Hepatocyte (in vitro differentiated cells): Measurements from ENCODE around the gene PCDHA4. TPM values are rescaled to one million over a fixed set of nuclear protein-coding genes. Genes with fewer than 3 reads are reported as not detected.
A peak's percentile ranks its signal among the peaks of the same experiment; 100 is the strongest.
"Not testable (repeated sequence)": the region's sequence is repeated elsewhere in the genome, so short reads cannot be mapped to it uniquely, and the experiment has no call there.

ENCODE experiments used
- DNase-seq: peaks from one replicate; pipeline ENCODE4 v3.0.0-alpha.2; 2016; ENCODE audit warnings: low spot score
- H2AFZ ChIP-seq: fragments of 200-600 bp; sonication (generic); 2 replicates; pipeline ENCODE4 v1.6.0; 2016; ENCODE audit warnings: antibody characterized with exemption, mild to moderate bottlenecking
- H3K27ac ChIP-seq: fragments of 200-600 bp; sonication (generic); 2 replicates; pipeline ENCODE4 v1.5.1; 2016; ENCODE audit warnings: mild to moderate bottlenecking
- H3K27me3 ChIP-seq: fragments of 200-600 bp; sonication (generic); 2 replicates; pipeline ENCODE4 v1.6.1; 2016
- H3K36me3 ChIP-seq: fragments of 200-600 bp; sonication (generic); replicated peaks from 2 replicates; pipeline ENCODE4 v1.5.1; 2016; ENCODE audit warnings: low read depth; ENCODE audit not compliant: insufficient read depth
- H3K4me1 ChIP-seq: fragments of 200-600 bp; sonication (generic); 2 replicates; pipeline ENCODE4 v1.5.1; 2016; ENCODE audit warnings: mild to moderate bottlenecking, moderate library complexity; ENCODE audit not compliant: insufficient read depth
- H3K4me2 ChIP-seq: fragments of 200-600 bp; sonication (generic); 2 replicates; pipeline ENCODE4 v1.6.0; 2016
- H3K4me3 ChIP-seq: fragments of 200-600 bp; sonication (generic); 2 replicates; pipeline ENCODE4 v1.5.1; 2016; ENCODE audit warnings: mild to moderate bottlenecking
- H3K79me2 ChIP-seq: fragments of 200-600 bp; sonication (generic); 2 replicates; pipeline ENCODE4 v1.6.0; 2017; ENCODE audit warnings: mild to moderate bottlenecking
- H3K9me2 ChIP-seq: fragments of 200-600 bp; sonication (generic); replicated peaks from 2 replicates; pipeline ENCODE4 v1.6.0; 2017; ENCODE audit warnings: mild to moderate bottlenecking; ENCODE audit not compliant: insufficient read depth
- H3K9me3 ChIP-seq: fragments of 200-600 bp; sonication (generic); 2 replicates; pipeline ENCODE4 v1.5.1; 2016; ENCODE audit warnings: low read depth, mild to moderate bottlenecking
- H4K20me1 ChIP-seq: fragments of 200-600 bp; sonication (generic); 2 replicates; pipeline ENCODE4 v1.6.0; 2016; ENCODE audit warnings: mild to moderate bottlenecking; ENCODE audit not compliant: insufficient read depth, poor library complexity, severe bottlenecking
- CTCF ChIP-seq: fragments of 200-600 bp; sonication (generic); IDR thresholded peaks from 2 replicates; pipeline ENCODE4 v1.5.1; 2016; ENCODE audit warnings: antibody characterized with exemption, mild to moderate bottlenecking; ENCODE audit not compliant: poor library complexity
- EZH2 ChIP-seq: fragments of 200-600 bp; sonication (generic); IDR thresholded peaks from 2 replicates; pipeline ENCODE4 v1.6.1; 2016; ENCODE audit warnings: antibody characterized with exemption, mild to moderate bottlenecking, borderline replicate concordance
- EZH2phosphoT487 ChIP-seq: fragments of 200-600 bp; sonication (generic); IDR thresholded peaks from one replicate; pipeline ENCODE4 v1.6.1; 2018; ENCODE audit warnings: antibody characterized with exemption, mild to moderate bottlenecking, low read depth, moderate library complexity; ENCODE audit not compliant: unreplicated experiment, severe bottlenecking
- WGBS: methylation state at CpG from one replicate; pipeline ENCODE4 v1.1.6; 2016; ENCODE audit warnings: low lambda C conversion rate; ENCODE audit errors: missing lambda C conversion rate; 5-methylcytosine and 5-hydroxymethylcytosine counted together
- polyA plus RNA-seq: library from polyadenylated mRNA; unstranded; fragments of >200 nt; fragmentation: Nextera tagmentation; extraction: Ambion mirVana; gene quantifications from 2 replicates; pipeline ENCODE4 v1.2.1, GENCODE V29; 2016
- total RNA-seq: library from RNA; depleted of rRNA; stranded (reverse); fragments of >200 nt; gene quantifications from 2 replicates; pipeline ENCODE4 v1.2.3, GENCODE V29; 2014

PCDHA4 gene
- total and polyA plus RNA-seq, 2 experiments from 2014 or later: 9.1 to 30.0 TPM

GRCh38 chr5:140835622-140836510, 29.0 kb downstream of the PCDHA4 start:
- Histone ChIP-seq H3K4me1 (no peaks in the 10 kb centered on the region), H4K20me1 (no peaks in the 10 kb centered on the region), H3K79me2 (no peaks in the 10 kb centered on the region), H3K9me3 (peaks cover 42% of the 10 kb centered on the region), H2AFZ (no peak overlapping the region), H3K27me3 (no peaks in the 10 kb centered on the region), H3K27ac (no peak overlapping the region), H3K4me3 (no peak overlapping the region), H3K36me3 (peaks cover 5% of the 10 kb centered on the region), H3K4me2 (no peak overlapping the region), H3K9me2 (no peaks in the 10 kb centered on the region)
- no peak for DNase-seq
- WGBS: over 99% methylated on average over 97 of the region's 103 CpGs
- TF ChIP-seq EZH2 (no peak), CTCF (no peak), EZH2phosphoT487 (no peak)

GRCh38 chr5:140840978-140841962, 34.4 kb downstream of the PCDHA4 start, which contains the start of gene PCDHA8:
Gene PCDHA8, plus strand, starts transcription at chr5:140841187. Its CDS starts 135 bp downstream, at chr5:140841322.
- Histone ChIP-seq H3K36me3 (no peaks in the 10 kb centered on the region), H3K79me2 (no peaks in the 10 kb centered on the region), H4K20me1 (no peaks in the 10 kb centered on the region), H3K27me3 (no peaks in the 10 kb centered on the region), H3K9me2 (no peaks in the 10 kb centered on the region), H3K9me3 (peaks cover 32% of the 10 kb centered on the region), H3K4me2 (no peak within 1 kb of the TSS), H3K4me1 (no peaks in the 10 kb centered on the region), H3K27ac (no peak within 1 kb of the TSS), H3K4me3 (no peak within 1 kb of the TSS), H2AFZ (no peak within 1 kb of the TSS)
- DNase-seq: no peak
- 84% methylated on average over 47 of the region's 47 CpGs for WGBS
- TF ChIP-seq EZH2phosphoT487 (no peak), CTCF (no peak), EZH2 (no peak)

- Histone ChIP-seq H3K36me3 (no peaks in the 10 kb centered on the region), H4K20me1 (no peaks in the 10 kb centered on the region), H3K4me2 (no peak overlapping the region), H3K4me1 (no peaks in the 10 kb centered on the region), H3K4me3 (no peak overlapping the region), H3K9me2 (no peaks in the 10 kb centered on the region), H3K9me3 (peaks cover 26% of the 10 kb centered on the region), H3K27ac (no peak overlapping the region), H3K79me2 (no peaks in the 10 kb centered on the region), H3K27me3 (no peaks in the 10 kb centered on the region), H2AFZ (no peak overlapping the region)
- TF ChIP-seq CTCF (no peak), EZH2phosphoT487 (no peak)
- DNase-seq: no peak
- 99% methylated on average over 71 of the region's 87 CpGs for WGBS
These were observed 36.2 kb downstream of the PCDHA4 start for GRCh38 chr5:140842798-140843733.

- H3K9me2 ChIP-seq, H4K20me1 ChIP-seq, H3K27me3 ChIP-seq, H3K36me3 ChIP-seq, H3K79me2 ChIP-seq, DNase-seq, H3K4me1 ChIP-seq, H3K27ac ChIP-seq, H2AFZ ChIP-seq: not testable (repeated sequence)
- peak within 1 kb of the TSS; percentile 1 for H3K4me3 ChIP-seq
- peaks cover 10% of the 10 kb centered on the region for H3K9me3 ChIP-seq
- 81% methylated on average over 39 of the region's 48 CpGs for WGBS
- H3K4me2 ChIP-seq: peak within 1 kb of the TSS; percentile 35
These were observed 41.6 kb downstream of the PCDHA4 start, which contains the start of gene PCDHA9 for GRCh38 chr5:140848139-140849102. Gene PCDHA9, plus strand, starts transcription at chr5:140848382. Its CDS starts 114 bp downstream, at chr5:140848496.
